ENCODE data around the gene SMOC1. TPM values are rescaled to one million over a fixed set of nuclear protein-coding genes. Genes with fewer than 3 reads are reported as not detected.

Gene SMOC1
- total RNA-seq, 1 donor from 2014 or later, result 12.2 TPM

DNA sequence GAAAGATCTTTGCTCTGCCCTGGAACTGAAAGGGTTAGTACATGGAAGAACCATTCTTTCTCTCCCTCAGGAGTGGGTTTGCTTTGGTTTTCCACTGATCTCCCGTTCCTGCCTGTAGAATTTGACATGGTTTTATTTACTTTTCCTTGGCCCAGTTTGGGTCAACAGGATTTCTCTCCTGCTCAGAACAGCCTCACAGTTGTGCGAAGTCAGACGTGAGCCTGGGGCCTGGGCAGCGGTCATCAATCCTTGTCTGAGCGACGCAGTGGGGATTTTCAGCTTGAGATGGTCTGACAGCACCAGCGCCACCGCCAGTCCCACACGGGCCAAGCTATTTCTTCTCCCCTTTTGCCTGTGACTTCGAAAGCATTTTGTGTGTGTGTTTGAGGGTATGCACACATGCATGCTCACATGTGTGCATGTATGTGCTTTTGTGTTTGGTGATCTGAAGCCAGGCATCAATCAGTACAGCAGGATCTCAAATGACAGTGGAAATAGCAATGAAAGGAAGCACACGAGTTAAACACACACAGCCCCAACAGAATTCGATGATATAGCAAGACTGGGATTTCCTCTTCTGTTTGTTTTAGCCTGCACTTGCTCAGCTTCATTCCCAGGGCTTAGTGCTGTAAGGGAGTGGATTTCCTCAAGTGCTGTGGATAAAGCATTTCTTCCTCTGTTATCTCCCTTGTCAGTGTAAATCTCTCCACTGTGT is 58.3 kb downstream of the SMOC1 start:
- no peak for DNase-seq (ENCODE audit: low spot score in 2 of 2)

DNA sequence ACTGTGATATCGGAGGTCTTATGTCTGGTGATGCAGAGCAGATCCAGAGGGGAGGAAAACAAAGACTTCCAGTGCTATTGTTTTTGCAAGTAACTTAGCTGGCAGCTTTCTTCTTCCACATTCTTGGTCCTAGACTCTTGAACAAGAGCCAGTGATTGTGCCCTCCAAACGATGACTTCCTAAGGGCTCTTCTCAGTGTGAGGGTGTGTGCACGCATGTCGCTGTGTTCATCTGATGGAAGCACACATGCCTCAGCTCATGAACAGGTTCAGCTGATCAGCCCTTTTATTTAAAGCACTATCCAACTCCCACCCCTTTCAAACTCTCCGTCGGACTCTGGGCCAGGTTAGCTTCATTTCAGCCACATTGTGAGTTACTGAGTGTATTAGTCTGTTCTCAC is 59.5 kb downstream of the SMOC1 start:
- FAIRE-seq, result no peak
- no peak for DNase-seq (ENCODE audit: low spot score in 2 of 2)

More for the DNA sequence above, 58.3 kb downstream of the SMOC1 start:
- FAIRE-seq, result no peak

DNA sequence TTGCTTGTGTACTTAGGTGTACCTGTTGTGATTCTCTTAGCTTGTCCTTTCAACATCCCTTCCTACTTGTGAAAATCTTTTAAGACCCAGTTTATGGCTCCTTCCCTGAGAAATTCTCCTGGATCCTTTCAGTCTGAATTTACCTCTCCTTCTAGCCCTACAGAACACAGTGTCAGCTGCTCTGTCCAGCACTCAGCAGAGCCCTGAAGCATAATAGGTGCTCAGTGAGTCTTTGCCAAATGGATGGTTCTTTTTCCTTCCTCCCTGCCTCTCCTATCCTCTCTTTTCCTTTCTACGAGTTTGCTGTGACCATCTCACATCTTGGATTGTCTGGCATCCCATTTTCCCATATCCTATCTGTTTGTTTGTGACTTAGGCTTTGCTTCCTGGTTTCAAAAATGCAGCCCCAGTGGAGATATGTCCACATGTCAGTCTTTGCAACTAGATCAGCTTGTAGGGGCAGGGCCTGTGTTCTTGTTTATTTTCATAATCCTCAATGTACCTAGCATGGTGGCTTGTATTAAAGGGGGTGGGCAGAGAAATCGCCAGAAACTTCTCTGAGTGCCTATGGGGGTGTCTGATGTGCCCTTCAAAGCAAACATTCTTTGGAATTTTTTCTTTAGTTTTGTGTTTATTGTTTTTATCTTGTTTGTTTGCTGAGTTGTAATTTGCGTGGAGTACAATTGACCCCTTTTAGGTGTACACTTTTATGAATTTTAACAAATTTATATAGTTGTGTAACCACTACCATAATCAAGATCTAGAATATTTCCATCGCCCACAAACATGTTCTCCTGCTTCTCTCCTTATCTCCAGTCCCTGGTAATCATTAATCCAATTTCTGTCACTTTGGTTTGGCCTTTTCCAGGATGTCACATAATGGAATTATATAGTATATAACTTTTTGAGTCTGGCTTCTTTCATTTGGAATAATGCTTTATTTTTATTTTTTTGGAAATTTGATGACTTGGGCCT is 62.8 kb downstream of the SMOC1 start:
- FAIRE-seq, result no peak
- DNase-seq (ENCODE audit: low spot score in 2 of 2), result no peak

DNA sequence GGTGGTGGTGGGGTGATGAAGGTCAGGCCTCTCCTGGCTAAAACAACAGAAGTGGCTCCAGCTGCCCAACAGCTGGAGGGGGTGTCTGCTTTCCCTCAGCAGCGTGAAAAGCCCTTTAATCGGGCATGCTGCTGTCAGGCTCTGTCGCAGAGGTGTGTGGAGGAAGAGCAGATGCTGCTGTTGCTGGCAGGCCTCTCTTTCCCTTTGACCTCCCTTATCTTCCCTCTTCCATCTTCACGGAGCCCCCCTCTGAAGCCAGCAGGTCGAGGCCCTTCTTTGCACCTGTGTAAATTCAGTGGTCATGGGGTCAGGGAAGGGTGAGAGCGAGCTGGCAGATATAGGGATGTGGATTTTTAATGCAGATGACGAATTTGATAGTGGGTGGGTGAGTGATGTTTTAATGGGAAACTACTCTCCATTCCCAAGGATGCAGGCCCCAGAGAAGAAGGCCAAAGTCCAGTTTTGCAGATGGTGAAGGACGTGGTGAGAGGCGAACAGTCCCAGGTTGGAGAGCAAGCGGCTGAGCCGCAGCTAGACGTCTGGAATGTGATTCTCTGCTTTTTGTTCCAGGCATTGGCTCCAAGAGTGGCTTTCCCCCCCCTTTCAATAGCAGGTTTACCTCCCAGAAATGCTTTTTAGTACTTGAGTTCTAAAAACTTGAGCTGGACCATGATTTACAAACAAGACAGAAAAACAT is 64.0 kb downstream of the SMOC1 start:
- DNase-seq (ENCODE audit: low spot score in 2 of 2), result no peak
- FAIRE-seq, result no peak

DNA sequence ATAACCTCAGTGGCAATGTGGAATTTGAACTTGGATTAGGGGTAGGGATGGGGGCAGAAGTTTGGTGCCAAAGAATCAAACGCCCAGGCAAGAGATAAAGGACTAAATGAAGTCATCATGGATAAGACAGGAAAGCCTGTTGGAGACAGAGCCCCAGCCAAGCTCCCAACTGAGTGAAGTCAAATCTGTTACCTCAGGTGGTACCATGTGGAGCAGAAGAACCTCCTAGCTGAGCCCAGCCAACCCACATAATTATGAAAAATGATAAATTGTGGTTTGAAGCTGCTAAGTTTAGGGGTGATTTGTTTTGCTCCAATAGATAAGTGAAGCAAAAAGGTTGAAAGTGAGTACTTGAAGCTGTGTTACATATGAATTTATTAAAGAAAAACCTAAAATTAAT is 66.1 kb downstream of the SMOC1 start:
- DNase-seq (ENCODE audit: low spot score in 2 of 2) (no peak), FAIRE-seq (no peak)

DNA sequence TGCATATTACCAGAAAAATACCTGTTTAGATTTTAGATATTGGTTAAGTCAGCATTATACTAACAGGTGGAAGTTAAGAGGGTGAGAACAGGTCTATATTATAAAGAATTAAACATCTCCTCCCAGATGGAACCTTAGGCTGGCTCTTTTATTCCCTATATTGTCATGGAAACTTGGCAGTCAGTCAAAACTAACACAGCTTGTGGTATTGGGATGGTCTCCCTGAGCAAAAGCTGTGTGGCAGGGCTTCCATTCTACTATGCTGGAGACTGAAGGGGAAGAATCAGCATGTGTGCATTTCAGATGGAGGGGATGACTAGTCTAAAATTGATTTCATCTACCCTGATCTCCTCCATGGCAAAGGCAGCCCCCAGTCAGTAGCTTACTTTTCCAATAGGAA is 66.7 kb downstream of the SMOC1 start:
- DNase-seq (ENCODE audit: low spot score in 2 of 2) (no peak), FAIRE-seq (no peak)

DNA sequence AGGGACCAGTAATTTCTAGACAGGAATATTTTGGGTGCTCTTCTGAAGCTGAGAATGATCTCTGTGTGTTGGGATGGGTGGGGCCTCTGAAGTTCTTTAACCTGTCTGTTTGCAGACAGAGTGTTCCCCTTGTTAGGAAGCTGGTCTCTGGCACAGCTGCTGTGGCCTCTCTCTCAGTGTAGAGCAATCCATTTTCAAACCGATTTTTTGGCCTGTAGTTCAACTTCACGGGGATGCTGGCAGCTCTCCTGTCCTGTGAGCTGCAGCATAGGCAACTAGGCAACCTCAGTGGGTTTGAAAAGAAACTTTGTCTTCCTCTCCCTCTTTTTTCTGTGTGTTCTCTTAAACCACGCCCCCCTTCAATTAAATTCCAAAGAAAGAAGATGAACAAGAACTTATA is 69.1 kb downstream of the SMOC1 start:
- FAIRE-seq (no peak), DNase-seq (ENCODE audit: low spot score in 2 of 2) (no peak)

DNA sequence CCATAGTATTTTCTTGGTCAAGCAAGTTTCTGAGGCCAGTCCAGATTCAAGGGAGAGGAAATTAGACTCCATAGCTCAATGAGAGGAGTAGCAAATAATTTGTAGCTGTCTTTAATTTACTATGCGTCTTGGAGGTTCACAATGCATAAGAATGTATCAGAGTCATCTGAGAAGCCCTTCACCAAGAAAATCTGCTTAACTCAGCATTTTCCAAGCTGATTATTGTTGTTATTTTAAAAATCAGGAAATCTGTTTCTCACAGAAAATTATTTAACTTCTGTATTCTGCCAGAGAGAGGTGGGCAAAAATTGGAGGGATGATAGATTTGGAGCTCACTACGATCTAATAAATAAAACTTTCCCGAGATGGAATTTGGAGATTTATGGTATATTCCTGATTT is 72.0 kb downstream of the SMOC1 start:
- FAIRE-seq, result no peak
- DNase-seq (ENCODE audit: low spot score in 2 of 2), result no peak

DNA sequence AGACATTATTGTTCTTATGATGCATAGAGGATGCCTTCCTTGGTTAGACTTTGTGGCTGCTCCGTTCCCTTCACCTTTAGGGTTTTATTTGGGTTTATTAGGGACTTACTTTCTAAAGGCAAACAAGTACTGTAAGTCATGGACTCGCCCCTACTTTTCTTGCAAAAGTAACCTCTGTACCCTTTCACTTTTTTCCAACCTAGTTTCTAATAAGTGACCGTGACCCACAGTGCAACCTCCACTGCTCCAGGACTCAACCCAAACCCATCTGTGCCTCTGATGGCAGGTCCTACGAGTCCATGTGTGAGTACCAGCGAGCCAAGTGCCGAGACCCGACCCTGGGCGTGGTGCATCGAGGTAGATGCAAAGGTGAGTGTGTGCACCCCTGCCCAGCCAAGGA is 72.7 kb downstream of the SMOC1 start:
- FAIRE-seq (no peak), DNase-seq (ENCODE audit: low spot score in 2 of 2) (no peak)

DNA sequence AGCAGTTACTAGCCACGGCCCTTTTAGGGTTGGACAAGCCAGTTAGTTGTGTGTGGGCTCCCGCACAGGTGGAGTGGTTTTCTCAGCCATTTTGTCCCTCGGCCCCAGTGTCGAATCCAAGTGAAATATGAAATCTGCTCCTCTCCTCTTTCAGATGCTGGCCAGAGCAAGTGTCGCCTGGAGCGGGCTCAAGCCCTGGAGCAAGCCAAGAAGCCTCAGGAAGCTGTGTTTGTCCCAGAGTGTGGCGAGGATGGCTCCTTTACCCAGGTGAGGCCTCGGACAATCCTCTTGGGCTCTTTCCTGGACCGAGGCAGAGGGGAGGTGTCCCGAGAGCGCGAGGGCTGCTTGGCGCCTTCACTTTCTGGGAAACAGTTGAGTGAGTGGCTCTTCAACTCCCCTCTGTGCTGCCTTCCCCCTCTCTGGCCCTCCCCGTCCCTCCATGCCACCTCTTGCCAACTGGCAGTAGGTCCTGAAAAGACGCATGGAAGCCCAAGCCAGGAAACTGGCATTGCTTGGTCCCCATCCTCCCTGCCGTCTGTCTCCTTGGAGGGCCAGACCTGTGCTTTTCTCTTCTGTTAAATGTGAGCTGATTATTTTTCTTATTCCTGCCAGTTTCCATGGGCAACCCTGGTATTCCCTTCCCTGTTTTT is 74.2 kb downstream of the SMOC1 start:
- peak in 1 of 2 donors; percentile 24 for DNase-seq (ENCODE audit: low spot score in 2 of 2)
- FAIRE-seq, result no peak

DNA sequence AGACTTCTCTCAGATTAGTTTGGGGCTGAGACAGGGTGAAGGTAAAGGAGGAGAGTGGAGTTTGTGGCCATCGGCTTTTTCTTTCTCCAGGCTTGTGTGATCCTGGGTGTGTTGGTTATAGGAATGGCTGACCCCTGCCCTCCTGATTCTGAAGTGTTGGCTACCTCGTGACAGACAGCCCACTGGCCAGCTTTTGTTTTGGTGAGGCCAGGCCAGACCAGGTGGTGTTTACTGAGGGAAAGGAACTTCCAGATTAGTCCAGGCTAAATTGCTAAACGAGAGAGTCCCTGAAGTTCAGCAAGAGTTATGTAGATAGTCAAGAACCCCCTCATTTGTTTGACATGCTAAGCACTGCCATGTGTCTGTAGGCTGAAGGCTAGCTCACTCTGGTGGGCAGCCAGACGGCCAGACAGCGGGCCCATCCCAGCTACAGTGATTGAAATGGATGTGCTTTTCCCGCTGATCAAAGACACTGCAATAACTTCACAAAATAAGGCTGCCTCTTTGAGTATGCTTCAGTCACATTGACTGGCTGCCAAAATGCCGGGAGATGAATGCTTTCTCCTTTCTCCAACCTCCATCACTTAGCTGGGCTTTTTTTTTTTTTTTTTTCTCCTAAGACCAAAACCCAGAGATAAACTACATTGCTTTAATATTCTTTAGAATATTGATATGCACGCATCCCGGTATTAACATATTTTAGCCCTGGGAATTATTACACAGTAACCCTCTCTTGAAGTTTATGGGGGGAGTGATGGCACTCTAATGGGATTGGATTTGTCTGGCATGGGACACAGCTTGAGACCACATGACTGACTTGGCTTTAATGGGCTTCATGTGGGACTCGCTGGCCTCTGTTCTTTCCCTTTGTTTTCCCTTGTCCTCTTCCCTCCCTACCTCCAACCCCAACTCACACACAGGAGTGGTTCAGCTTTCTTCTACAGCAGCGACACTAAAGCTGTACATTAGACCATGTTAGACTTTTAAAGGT is 76.9 kb downstream of the SMOC1 start:
- no peak for FAIRE-seq
- DNase-seq (ENCODE audit: low spot score in 2 of 2), result no peak

DNA sequence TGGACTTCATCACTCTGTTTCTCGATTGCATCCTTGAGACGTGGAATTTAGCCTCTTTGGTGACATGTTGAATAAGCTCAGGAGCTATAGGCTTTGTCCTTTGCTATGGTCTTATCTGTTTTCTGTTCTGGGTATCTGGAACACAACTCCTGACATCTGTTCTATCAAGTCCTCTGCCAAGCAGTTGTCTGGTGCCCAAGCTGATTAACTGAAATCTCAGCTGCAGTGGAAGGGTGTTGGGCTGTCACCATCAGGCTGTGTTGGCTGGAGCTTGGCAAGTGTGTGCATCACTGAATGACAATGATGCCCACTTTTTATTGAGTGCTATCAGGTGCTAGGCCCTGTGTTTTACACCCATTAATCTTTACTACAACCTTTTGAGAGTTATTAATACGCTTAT is 77.8 kb downstream of the SMOC1 start:
- no peak for DNase-seq (ENCODE audit: low spot score in 2 of 2)
- FAIRE-seq, result no peak

DNA sequence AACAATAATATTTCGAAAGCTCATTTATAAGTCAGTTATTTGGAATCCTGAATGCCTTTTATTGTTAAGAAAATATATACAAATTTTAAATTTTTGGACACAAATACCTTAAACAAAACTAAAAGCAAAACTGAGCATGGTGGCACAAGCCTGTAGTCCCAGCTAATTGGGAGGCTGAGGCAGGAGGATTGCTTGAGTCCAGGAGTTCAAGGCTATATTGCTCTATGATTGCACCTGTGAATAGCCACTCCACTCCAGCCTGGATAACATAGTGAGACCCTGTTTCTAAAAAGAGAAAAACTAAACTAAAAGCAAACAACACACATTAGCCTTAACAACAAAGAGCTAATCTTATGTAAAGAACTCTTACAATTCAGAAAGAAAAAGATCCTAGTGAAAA is 78.8 kb downstream of the SMOC1 start:
- FAIRE-seq, result no peak
- no peak for DNase-seq (ENCODE audit: low spot score in 2 of 2)

DNA sequence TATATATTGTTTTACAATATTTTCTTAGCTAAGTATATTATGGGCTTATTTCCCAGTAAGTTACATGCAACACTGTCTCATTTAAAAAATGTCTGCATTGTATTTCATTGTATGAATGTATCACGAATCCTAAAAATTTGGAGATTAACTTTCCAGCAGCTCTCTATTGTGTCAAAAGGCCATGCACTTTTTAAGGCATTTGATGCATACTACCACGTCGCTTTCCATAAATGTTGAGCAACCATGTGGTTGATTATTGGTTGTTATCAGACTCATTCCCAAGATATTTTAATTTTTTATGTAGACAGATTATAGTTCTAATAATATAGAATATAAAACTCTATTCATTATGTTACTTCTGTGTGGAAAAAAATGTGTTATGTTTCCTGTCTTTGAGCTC is 79.9 kb downstream of the SMOC1 start:
- no peak for DNase-seq (ENCODE audit: low spot score in 2 of 2)
- no peak for FAIRE-seq

DNA sequence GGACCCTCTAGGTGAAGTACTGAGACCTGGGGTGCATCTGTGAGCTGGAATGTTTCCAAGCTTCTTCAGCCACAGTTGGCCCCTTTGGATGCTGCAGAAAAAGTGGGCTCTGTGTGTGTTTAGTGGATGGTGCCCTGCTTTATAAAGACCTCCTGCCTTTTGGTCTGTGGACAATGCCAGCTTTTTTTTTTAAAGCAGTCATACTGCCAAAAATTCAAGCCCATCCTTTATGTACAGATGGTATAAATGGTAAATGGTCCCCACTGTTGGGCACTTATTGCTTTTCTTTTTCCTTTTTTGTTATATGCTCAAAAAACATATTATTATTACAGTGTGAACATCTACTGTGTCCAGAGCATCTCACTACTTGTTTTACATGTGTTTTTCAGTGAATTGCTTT is 81.1 kb downstream of the SMOC1 start:
- no peak for FAIRE-seq
- no peak for DNase-seq (ENCODE audit: low spot score in 2 of 2)

DNA sequence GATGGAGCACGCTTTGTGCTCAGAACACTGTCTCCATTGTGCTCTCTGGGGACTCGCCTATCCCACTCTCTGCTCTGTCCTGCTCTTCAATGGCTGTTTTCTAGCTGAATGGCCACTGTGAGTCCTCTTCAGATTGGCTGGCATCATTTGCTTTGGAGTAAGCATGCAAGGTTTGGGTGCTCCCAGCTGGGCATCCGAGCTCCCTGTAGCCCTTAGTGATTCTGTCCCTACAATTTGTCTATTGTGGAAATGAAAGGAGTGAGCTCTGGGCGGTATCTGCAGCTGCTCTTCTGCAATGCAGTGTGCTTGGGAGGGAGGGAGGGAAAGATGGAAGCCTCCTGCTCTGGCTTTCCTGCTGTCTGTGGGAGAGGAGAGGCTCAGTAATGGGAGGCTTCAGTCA is 84.8 kb downstream of the SMOC1 start:
- DNase-seq (ENCODE audit: low spot score in 2 of 2) (peak in 1 of 2 donors; percentile 42), FAIRE-seq (no peak)

DNA sequence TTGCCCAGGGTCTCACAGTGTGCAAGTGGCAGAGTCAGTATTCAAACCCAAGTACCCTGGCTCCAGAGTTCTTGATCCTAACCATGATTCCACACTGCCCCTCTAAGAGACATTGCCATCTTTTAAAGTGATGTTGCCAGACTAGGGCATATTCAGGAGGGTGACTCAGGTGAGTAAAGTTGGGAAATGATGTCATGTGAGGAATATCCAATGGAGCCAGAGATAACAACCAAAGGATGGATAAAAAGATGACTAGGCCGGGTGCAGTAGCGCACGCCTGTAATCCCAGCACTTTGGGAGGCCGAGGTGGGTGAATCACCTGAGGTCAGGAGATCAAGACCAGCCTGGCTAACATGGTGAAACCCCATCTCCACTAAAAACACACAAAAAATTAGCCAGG is 85.6 kb downstream of the SMOC1 start:
- FAIRE-seq, result no peak
- DNase-seq (ENCODE audit: low spot score in 2 of 2), result no peak

DNA sequence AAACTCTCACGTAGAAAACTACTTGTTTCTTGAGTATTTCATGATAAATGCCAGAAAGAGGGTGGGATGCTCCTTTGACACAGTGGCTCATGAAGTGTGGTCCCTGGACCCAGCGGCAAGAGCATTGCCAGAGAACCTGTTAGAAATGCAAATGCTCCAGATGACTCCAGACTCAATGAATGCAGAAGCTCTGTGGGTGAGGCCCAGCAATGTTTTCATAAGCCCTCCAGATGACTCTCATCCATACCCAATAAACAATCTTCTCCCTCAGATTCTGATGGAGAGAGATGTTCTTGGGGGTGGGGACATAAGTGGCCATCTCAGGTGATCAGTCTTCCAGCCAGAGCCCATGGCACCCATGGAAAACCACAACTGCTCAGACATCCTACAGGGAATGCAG is 88.9 kb downstream of the SMOC1 start:
- DNase-seq (ENCODE audit: low spot score in 2 of 2) (no peak), FAIRE-seq (no peak)

DNA sequence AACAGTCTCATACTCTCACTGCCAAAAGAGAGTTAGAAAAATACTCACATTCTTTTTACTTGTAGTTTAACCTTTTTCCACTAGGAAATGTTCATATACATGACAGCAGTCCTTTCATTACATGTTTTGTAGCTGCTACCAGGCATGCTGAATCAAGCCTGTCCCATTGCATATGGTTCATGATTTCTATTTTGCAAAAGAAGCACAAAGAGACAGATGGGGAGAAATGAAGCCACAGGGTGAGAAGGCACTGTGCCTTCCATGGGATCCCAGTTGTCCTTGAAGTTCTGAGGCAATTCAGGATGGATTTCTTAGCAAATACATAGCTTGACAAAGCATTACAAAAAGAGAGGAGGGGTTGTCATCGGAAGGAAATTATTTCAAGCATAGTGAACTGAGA is 89.5 kb downstream of the SMOC1 start:
- no peak for FAIRE-seq

More for the DNA sequence above, 89.5 kb downstream of the SMOC1 start:
- no peak for DNase-seq (ENCODE audit: low spot score in 2 of 2)
